ENCODE results near the gene SPHK2. TPM values are rescaled to one million over a fixed set of nuclear protein-coding genes. Genes with fewer than 3 reads are reported as not detected.

The SPHK2 gene
- total RNA-seq, 2 experiments from 2014 or later: 22.3 to 22.9 TPM

DNA sequence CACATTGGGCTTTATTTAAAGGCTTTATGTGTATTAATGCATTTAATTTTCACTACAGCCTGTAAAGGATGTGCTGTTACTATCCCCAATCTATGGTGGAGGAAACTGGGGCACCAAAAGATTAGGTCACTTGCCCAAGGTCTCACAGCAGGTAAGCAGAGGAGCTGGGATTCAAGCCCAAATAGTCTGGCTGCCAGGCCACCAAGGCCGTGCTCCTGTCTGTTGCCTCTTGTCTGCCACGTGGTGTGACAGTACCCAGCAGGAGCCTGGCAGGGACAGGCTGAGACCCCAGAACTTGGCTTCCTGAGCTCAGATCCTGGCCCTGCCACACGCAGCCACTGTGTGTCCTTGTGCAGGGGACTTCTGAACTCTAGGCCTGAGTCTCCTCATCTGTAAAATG lies 49.0 kb downstream of the SPHK2 start:
- H3K4me3 Mint-ChIP-seq: no peak overlapping the region
- no peaks in the 10 kb centered on the region for H3K27me3 Mint-ChIP-seq
- DNase-seq: no peak
- ChIA-PET POLR2A (interaction anchor here (0.6 kb wide), 1 partner anchor 403 kb away, joined by 3 read pairs; no protein-coding TSS in a partner anchor), CTCF (interaction anchor here (1.1 kb wide), 1 partner anchor 22 kb away, joined by 3 read pairs; the partner anchor contains the start of gene CA11)
- TF ChIP-seq, protein P1, sequence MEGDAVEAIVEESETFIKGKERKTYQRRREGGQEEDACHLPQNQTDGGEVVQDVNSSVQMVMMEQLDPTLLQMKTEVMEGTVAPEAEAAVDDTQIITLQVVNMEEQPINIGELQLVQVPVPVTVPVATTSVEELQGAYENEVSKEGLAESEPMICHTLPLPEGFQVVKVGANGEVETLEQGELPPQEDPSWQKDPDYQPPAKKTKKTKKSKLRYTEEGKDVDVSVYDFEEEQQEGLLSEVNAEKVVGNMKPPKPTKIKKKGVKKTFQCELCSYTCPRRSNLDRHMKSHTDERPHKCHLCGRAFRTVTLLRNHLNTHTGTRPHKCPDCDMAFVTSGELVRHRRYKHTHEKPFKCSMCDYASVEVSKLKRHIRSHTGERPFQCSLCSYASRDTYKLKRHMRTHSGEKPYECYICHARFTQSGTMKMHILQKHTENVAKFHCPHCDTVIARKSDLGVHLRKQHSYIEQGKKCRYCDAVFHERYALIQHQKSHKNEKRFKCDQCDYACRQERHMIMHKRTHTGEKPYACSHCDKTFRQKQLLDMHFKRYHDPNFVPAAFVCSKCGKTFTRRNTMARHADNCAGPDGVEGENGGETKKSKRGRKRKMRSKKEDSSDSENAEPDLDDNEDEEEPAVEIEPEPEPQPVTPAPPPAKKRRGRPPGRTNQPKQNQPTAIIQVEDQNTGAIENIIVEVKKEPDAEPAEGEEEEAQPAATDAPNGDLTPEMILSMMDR (IDR thresholded peaks at IDR 0.05): no peak
- H3K27ac Mint-ChIP-seq: no peak overlapping the region
- H3K36me3 Mint-ChIP-seq (ENCODE audit: low read depth): peaks cover 2% of the 10 kb centered on the region
- peaks cover 4% of the 10 kb centered on the region for H3K9me3 Mint-ChIP-seq
- H3K4me1 Mint-ChIP-seq (ENCODE audit: low read depth): no peaks in the 10 kb centered on the region
- ATAC-seq: no peak
- intact Hi-C loops (cut with micrococcal nuclease): no loop called here

DNA sequence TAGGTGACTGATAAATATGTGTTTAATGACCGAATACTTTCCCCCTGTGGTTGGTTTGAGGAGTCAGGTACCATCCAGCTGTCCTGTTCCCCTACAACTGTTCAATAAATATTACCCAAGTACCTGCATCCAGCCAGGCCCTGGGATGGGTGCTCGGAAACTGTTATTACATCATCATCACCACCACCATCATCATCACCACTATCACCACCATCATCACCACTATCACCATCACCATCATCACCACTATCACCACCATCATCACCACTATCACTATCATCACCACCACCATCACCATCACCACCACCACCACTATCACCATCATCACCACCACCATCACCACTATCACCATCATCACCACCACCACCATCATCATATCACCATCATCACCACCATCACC lies 49.5 kb downstream of the SPHK2 start:
- no peaks in the 10 kb centered on the region for H3K4me1 Mint-ChIP-seq (ENCODE audit: low read depth)
- ChIA-PET POLR2A (no interaction called here), CTCF (interaction anchor here (1.1 kb wide), 1 partner anchor 23 kb away, joined by 3 read pairs; the partner anchor contains the start of gene CA11)
- intact Hi-C loops (cut with micrococcal nuclease): no loop called here
- no peak for ATAC-seq
- H3K9me3 Mint-ChIP-seq: peaks cover 4% of the 10 kb centered on the region
- H3K27me3 Mint-ChIP-seq: no peaks in the 10 kb centered on the region
- TF ChIP-seq, protein P1 (IDR thresholded peaks at IDR 0.05): no peak
- no peak overlapping the region for H3K27ac Mint-ChIP-seq
- peaks cover 2% of the 10 kb centered on the region for H3K36me3 Mint-ChIP-seq (ENCODE audit: low read depth)
- DNase-seq: no peak
- no peak overlapping the region for H3K4me3 Mint-ChIP-seq

DNA sequence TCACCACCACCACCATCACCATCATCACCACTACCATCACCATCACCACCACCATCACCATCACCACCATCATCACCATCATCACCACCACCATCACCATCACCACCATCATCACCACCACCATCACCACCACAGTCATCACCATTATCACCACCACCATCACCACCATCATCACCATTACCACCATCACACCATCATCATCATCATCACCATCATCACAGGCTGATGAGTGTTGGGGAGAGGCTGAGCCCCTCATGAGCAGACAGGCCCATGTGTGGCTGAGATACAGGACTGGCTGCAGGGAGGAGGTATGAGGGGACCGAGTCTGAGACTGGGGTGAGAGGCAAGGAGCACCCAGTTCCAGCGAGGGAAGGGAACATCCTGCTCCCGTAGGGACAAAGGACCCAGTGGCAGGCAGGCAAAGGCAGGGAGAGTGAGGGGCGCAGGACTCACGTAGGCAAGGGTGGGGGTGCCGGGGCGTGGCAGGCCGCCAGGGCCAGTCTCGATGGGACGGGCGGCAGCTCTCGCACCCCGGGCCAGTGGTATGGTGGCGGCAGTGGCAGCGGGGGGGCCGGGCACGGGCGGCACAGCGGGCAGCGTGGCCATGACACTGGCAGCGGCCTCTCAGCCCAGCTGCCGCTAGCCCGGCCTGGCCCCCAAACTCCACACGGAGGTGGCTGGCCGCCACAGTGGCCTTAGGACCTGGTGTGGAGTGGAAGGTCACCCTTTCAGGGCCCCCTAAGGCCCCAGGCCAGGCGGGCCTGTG lies 50.8 kb downstream of the SPHK2 start:
- Mint-ChIP-seq H3K4me1 (ENCODE audit: low read depth) (no peaks in the 10 kb centered on the region), H3K27me3 (no peaks in the 10 kb centered on the region), H3K27ac (no peak overlapping the region), H3K36me3 (ENCODE audit: low read depth) (peaks cover 2% of the 10 kb centered on the region), H3K9me3 (peaks cover 4% of the 10 kb centered on the region), H3K4me3 (peak overlapping the region; percentile 17)
- intact Hi-C loops (cut with micrococcal nuclease): no loop called here
- TF ChIP-seq, protein P1 (IDR thresholded peaks at IDR 0.05): no peak
- no peak for DNase-seq
- CTCF ChIA-PET: no interaction called here
- ATAC-seq: no peak
- POLR2A ChIA-PET: no interaction called here

- TF ChIP-seq, protein P1 (IDR thresholded peaks at IDR 0.05): no peak
- ChIA-PET CTCF (no interaction called here), POLR2A (no interaction called here)
- H3K36me3 Mint-ChIP-seq (ENCODE audit: low read depth): peaks cover 2% of the 10 kb centered on the region
- H3K27ac Mint-ChIP-seq: no peak overlapping the region
- H3K27me3 Mint-ChIP-seq: no peaks in the 10 kb centered on the region
- H3K9me3 Mint-ChIP-seq: peaks cover 4% of the 10 kb centered on the region
- DNase-seq (no peak), ATAC-seq (no peak)
- peaks cover 3% of the 10 kb centered on the region for H3K4me1 Mint-ChIP-seq (ENCODE audit: low read depth)
- intact Hi-C loops (cut with micrococcal nuclease): no loop called here
- H3K4me3 Mint-ChIP-seq: no peak overlapping the region
Measured at GRCh38 chr19:48670699-48671445, 51.6 kb downstream of the SPHK2 start.

GRCh38 chr19:48671446-48671995 lies 52.2 kb downstream of the SPHK2 start:
- CTCF ChIA-PET: no interaction called here
- peaks cover 3% of the 10 kb centered on the region for H3K4me1 Mint-ChIP-seq (ENCODE audit: low read depth)
- intact Hi-C loops (cut with micrococcal nuclease): no loop called here
- peaks cover 4% of the 10 kb centered on the region for H3K9me3 Mint-ChIP-seq
- ATAC-seq (no peak), DNase-seq (no peak)
- TF ChIP-seq, protein P1 (IDR thresholded peaks at IDR 0.05): no peak
- POLR2A ChIA-PET: no interaction called here
- no peak overlapping the region for H3K4me3 Mint-ChIP-seq
- peaks cover 2% of the 10 kb centered on the region for H3K36me3 Mint-ChIP-seq (ENCODE audit: low read depth)
- H3K27ac Mint-ChIP-seq: no peak overlapping the region
- no peaks in the 10 kb centered on the region for H3K27me3 Mint-ChIP-seq

Measured in activated CD8-positive, alpha-beta T cell treated with anti-CD3 and anti-CD28 coated beads for 36 hours (primary cell).